Hypothalamus (tissue), 51 donors: ENCODE measurements around the gene TTC28.

Experiments
- DNase-seq, 51 donors: peaks; one replicate each; lab custom pipeline; 2025; lab: John Stamatoyannopoulos, UW

TTC28 gene

GRCh38 chr22:28328756-28329155 is 350.9 kb downstream of the TTC28 start:
- DNase-seq: no peak

- DNase-seq: no peak
Measured at GRCh38 chr22:28316014-28316413, 363.6 kb downstream of the TTC28 start.

GRCh38 chr22:28314959-28315358 is 364.7 kb downstream of the TTC28 start:
- no peak for DNase-seq

- DNase-seq: no peak
Measured at GRCh38 chr22:28310299-28310698, 369.3 kb downstream of the TTC28 start.

- DNase-seq: peak in 6 of 51 donors; percentile 0 to 10 (median 4)
Measured at GRCh38 chr22:28299753-28300152, 379.9 kb downstream of the TTC28 start.

GRCh38 chr22:28299309-28299708 is 380.3 kb downstream of the TTC28 start:
- DNase-seq: peak in 2 of 51 donors; percentile 5 to 6

GRCh38 chr22:28297504-28297903 is 382.1 kb downstream of the TTC28 start:
- DNase-seq: peak in 27 of 51 donors; percentile 2 to 68 (median 20)

- DNase-seq: no peak
Measured at GRCh38 chr22:28296452-28296851, 383.2 kb downstream of the TTC28 start.

GRCh38 chr22:28283068-28283654 is 396.5 kb downstream of the TTC28 start:
- no peak for DNase-seq

- DNase-seq: no peak
Measured at GRCh38 chr22:28282405-28283067, 397.1 kb downstream of the TTC28 start.

- DNase-seq: no peak
Measured at GRCh38 chr22:28279888-28280287, 399.8 kb downstream of the TTC28 start.

GRCh38 chr22:28269277-28269676 is 410.4 kb downstream of the TTC28 start:
- DNase-seq: no peak

GRCh38 chr22:28268850-28269249 is 410.8 kb downstream of the TTC28 start:
- DNase-seq: peak in 1 of 51 donors; percentile 11

GRCh38 chr22:28268171-28268570 is 411.5 kb downstream of the TTC28 start:
- DNase-seq: no peak

GRCh38 chr22:28260619-28261018 is 419.0 kb downstream of the TTC28 start:
- DNase-seq: no peak

GRCh38 chr22:28259774-28260312 is 419.8 kb downstream of the TTC28 start:
- DNase-seq: no peak

GRCh38 chr22:28254396-28254795 is 425.2 kb downstream of the TTC28 start:
- no peak for DNase-seq

GRCh38 chr22:28252539-28252938 is 427.1 kb downstream of the TTC28 start:
- no peak for DNase-seq

- DNase-seq: no peak
Measured at GRCh38 chr22:28250036-28250695, 429.5 kb downstream of the TTC28 start.

- DNase-seq: no peak
Measured at GRCh38 chr22:28249402-28249801, 430.2 kb downstream of the TTC28 start.

GRCh38 chr22:28247667-28248363 is 431.8 kb downstream of the TTC28 start:
- DNase-seq: peak in 11 of 51 donors; percentile 2 to 41 (median 21)
